H1 (cell line): ENCODE measurements around the gene PIEZO1.

Experiments
- CEBPB ChIP-seq: IDR thresholded peaks from 2 replicates; pipeline ENCODE4 v1.6.1; 2012; ENCODE audit warnings: low read depth, low read length
- CHD7 ChIP-seq: fragments of 300-600 bp; sonication (generic); IDR thresholded peaks from 2 replicates; pipeline ENCODE4 v1.7.1; 2012; ENCODE audit warnings: low read length, moderate library complexity, mild to moderate bottlenecking, inconsistent platforms; ENCODE audit not compliant: insufficient replicate concordance
- EP300 ChIP-seq, 2 experiments: IDR thresholded peaks; 1 replicate in 1 of 2; 2 replicates in 1 of 2; pipeline ENCODE4 v1.6.1; 2011 to 2012; ENCODE audit warnings: low read depth in 2 of 2, low read length in 2 of 2, mild to moderate bottlenecking in 2 of 2, borderline replicate concordance in 1 of 2, inconsistent platforms in 1 of 2, moderate library complexity in 1 of 2
- EZH2 ChIP-seq: fragments of 200-600 bp; sonication (generic); IDR thresholded peaks from 2 replicates; pipeline ENCODE4 v1.7.1; 2012; ENCODE audit warnings: low read depth, mild to moderate bottlenecking, moderate library complexity, low read length, inconsistent platforms; ENCODE audit not compliant: severe bottlenecking
- GABPA ChIP-seq: IDR thresholded peaks from 2 replicates; pipeline ENCODE4 v1.6.1; 2011; ENCODE audit warnings: mild to moderate bottlenecking, low read length, moderate library complexity, borderline replicate concordance; ENCODE audit not compliant: insufficient read depth
- HDAC6 ChIP-seq: IDR thresholded peaks from one replicate; pipeline ENCODE4 v1.7.1; 2012; ENCODE audit warnings: low read depth, mild to moderate bottlenecking, inconsistent platforms, low read length, moderate library complexity
- KDM5A ChIP-seq: fragments of 200-600 bp; IDR thresholded peaks from 2 replicates; pipeline ENCODE4 v1.7.1; 2012; ENCODE audit warnings: mild to moderate bottlenecking, low read length, inconsistent platforms, mixed read lengths
- PHF8 ChIP-seq: fragments of 200-600 bp; sonication (generic); conservative IDR thresholded peaks from 2 replicates; pipeline ENCODE4 v1.7.1; 2012; ENCODE audit warnings: low read depth, mild to moderate bottlenecking, inconsistent platforms, low read length, moderate library complexity
- POLR2AphosphoS5 ChIP-seq: IDR thresholded peaks from 2 replicates; pipeline ENCODE4 v1.6.1; 2011; ENCODE audit warnings: low read depth, low read length
- RAD21 ChIP-seq, 2 experiments: IDR thresholded peaks in 1 of 2; conservative IDR thresholded peaks in 1 of 2; 2 replicates each; pipeline ENCODE4 v1.6.1; 2011; ENCODE audit warnings: low read depth in 2 of 2, low read length in 2 of 2, improper control_type of control experiment in 1 of 2, inconsistent platforms in 1 of 2, mild to moderate bottlenecking in 1 of 2, moderate library complexity in 1 of 2
- SIN3A ChIP-seq, 2 experiments: IDR thresholded peaks in 1 of 2; conservative IDR thresholded peaks in 1 of 2; 2 replicates each; pipeline ENCODE4 v1.6.1; 2011 to 2012; ENCODE audit warnings: low read length in 2 of 2, improper control_type of control experiment in 1 of 2, low read depth in 1 of 2, mild to moderate bottlenecking in 1 of 2
- TAF1 ChIP-seq: IDR thresholded peaks from 2 replicates; pipeline ENCODE4 v1.6.1; 2011; ENCODE audit warnings: mild to moderate bottlenecking, low read depth, low read length
- TF ChIP-seq, protein P1 (sequence below), 3 experiments: IDR thresholded peaks; 1 replicate in 2 of 3; 2 replicates in 1 of 3; pipeline versions ENCODE4 v1.5.1 to v1.6.1; 2011; ENCODE audit warnings: low read length in 3 of 3, mild to moderate bottlenecking in 3 of 3, inconsistent platforms in 2 of 3, low read depth in 1 of 3, moderate library complexity in 1 of 3; ENCODE audit not compliant: insufficient read depth in 1 of 3; ENCODE audit errors: control extremely low read depth in 1 of 3

DNA sequence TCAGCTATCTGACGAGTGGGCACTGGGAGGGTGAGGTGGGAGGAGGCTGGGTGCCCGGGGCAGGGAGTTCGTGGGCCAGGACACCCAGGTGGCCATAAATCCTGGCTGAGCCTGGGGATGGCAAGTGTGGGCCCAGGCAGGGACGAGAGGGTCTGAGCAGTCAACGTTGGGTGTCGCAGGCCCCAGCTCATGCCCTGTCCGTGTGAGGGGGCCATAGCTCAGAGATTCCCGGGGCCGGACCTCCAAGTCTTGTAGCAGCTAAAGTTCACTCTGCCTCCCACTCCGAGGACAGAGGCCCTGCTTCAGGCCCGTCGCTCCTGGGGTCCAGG is 44.3 kb downstream of the PIEZO1 start:
- TF ChIP-seq, protein P1, sequence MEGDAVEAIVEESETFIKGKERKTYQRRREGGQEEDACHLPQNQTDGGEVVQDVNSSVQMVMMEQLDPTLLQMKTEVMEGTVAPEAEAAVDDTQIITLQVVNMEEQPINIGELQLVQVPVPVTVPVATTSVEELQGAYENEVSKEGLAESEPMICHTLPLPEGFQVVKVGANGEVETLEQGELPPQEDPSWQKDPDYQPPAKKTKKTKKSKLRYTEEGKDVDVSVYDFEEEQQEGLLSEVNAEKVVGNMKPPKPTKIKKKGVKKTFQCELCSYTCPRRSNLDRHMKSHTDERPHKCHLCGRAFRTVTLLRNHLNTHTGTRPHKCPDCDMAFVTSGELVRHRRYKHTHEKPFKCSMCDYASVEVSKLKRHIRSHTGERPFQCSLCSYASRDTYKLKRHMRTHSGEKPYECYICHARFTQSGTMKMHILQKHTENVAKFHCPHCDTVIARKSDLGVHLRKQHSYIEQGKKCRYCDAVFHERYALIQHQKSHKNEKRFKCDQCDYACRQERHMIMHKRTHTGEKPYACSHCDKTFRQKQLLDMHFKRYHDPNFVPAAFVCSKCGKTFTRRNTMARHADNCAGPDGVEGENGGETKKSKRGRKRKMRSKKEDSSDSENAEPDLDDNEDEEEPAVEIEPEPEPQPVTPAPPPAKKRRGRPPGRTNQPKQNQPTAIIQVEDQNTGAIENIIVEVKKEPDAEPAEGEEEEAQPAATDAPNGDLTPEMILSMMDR (IDR thresholded peaks at IDR 0.05; ENCODE audit: control extremely low read depth in 1 of 3, insufficient read depth in 1 of 3, low read depth in 1 of 3, low read length in 3 of 3), result no peak
- TF ChIP-seq POLR2AphosphoS5 (no peak), EP300 (IDR thresholded peaks at IDR 0.05; ENCODE audit: borderline replicate concordance in 1 of 2, low read depth in 2 of 2, low read length in 2 of 2) (no peak), KDM5A (no peak), SIN3A (conservative IDR thresholded peaks at IDR 0.05 in 1 of 2, IDR thresholded peaks at IDR 0.05 in 1 of 2; ENCODE audit: low read depth in 1 of 2, low read length in 2 of 2) (no peak), RAD21 (IDR thresholded peaks at IDR 0.05 in 1 of 2, conservative IDR thresholded peaks at IDR 0.05 in 1 of 2; ENCODE audit: low read depth in 2 of 2, low read length in 2 of 2) (no peak), CHD7 (no peak), PHF8 (no peak), HDAC6 (no peak), CEBPB (no peak), GABPA (no peak), TAF1 (no peak), EZH2 (no peak)
